HEK293 (cell line): ENCODE data around the gene MED15.

Experiments
- CTCF ChIA-PET: fragments of 350-600 bp; formaldehyde crosslinking; extraction: SDS; loops from one replicate; lab custom pipeline; 2021; ENCODE audit warnings: antibody characterized with exemption; lab: Yijun Ruan, JAX
- POLR2A ChIA-PET: fragments of 300-600 bp; formaldehyde crosslinking; extraction: SDS; loops from one replicate; lab custom pipeline; 2020; ENCODE audit warnings: antibody characterized with exemption, inconsistent platforms; lab: Yijun Ruan, JAX
- H3K27ac ChIP-seq: fragments of 200-500 bp; sonication (Bioruptor generic); 2 replicates; pipeline ENCODE4 v1.5.1; 2014; ENCODE audit warnings: low read depth, low read length, control low read depth, inconsistent platforms; ENCODE audit errors: extremely low read depth
- H3K36me3 ChIP-seq, 2 experiments: fragments of 200-500 bp in 1 of 2; sonication (Bioruptor generic) in 1 of 2; 1 replicate in 1 of 2; 2 replicates in 1 of 2; pipeline ENCODE4 v1.5.1; 2014 to 2017; ENCODE audit warnings: inconsistent platforms in 2 of 2, low read length in 2 of 2; ENCODE audit not compliant: control insufficient read depth in 2 of 2, insufficient read depth in 1 of 2
- H3K4me1 ChIP-seq: fragments of 200-500 bp; sonication (Bioruptor generic); 2 replicates; pipeline ENCODE4 v1.5.1; 2014; ENCODE audit warnings: mild to moderate bottlenecking, low read length, inconsistent platforms; ENCODE audit not compliant: control insufficient read depth, insufficient read depth
- H3K4me3 ChIP-seq: 2 replicates; pipeline ENCODE4 v1.5.1; 2011; ENCODE audit warnings: low read depth, mild to moderate bottlenecking, control low read depth, low read length, moderate library complexity
- H3K9me3 ChIP-seq: fragments of 200-500 bp; sonication (Bioruptor generic); 2 replicates; pipeline ENCODE4 v1.5.1; 2014; ENCODE audit warnings: low read depth, low read length, inconsistent platforms; ENCODE audit not compliant: control insufficient read depth, insufficient read depth
- GFI1B ChIP-seq: fragments of 450-650 bp; formaldehyde crosslinking; IDR thresholded peaks from 2 replicates; pipeline ENCODE4 v1.5.1; 2016; ENCODE audit warnings: missing biosample characterization, missing genetic modification characterization
- GLI4 ChIP-seq: fragments of 450-650 bp; formaldehyde crosslinking; IDR thresholded peaks from 2 replicates; pipeline ENCODE4 v1.5.1; 2016; ENCODE audit warnings: missing biosample characterization, missing genetic modification characterization
- GLIS1 ChIP-seq: fragments of 450-650 bp; formaldehyde crosslinking; IDR thresholded peaks from 2 replicates; pipeline ENCODE4 v1.5.1; 2016; ENCODE audit warnings: missing biosample characterization, missing genetic modification characterization
- TCF7L2 ChIP-seq: IDR thresholded peaks from 2 replicates; pipeline ENCODE4 v1.6.1; 2011; ENCODE audit warnings: low read depth, mild to moderate bottlenecking, inconsistent platforms, low read length, moderate library complexity, borderline replicate concordance
- ZBTB20 ChIP-seq: fragments of 450-650 bp; formaldehyde crosslinking; IDR thresholded peaks from 2 replicates; pipeline ENCODE4 v1.5.1; 2016; ENCODE audit warnings: missing biosample characterization, missing genetic modification characterization
- ZIC2 ChIP-seq: fragments of 450-650 bp; formaldehyde crosslinking; IDR thresholded peaks from 2 replicates; pipeline ENCODE4 v1.5.1; 2016; ENCODE audit warnings: missing biosample characterization, missing genetic modification characterization
- ZNF596 ChIP-seq: fragments of 450-650 bp; IDR thresholded peaks from 2 replicates; pipeline ENCODE4 v1.5.0; 2018; ENCODE audit warnings: missing biosample characterization, mild to moderate bottlenecking, missing genetic modification characterization, moderate library complexity
- ZNF658 ChIP-seq: fragments of 450-650 bp; formaldehyde crosslinking; IDR thresholded peaks from 2 replicates; pipeline ENCODE4; 2016; ENCODE audit warnings: missing biosample characterization, missing genetic modification characterization
- ZNF670 ChIP-seq: fragments of 450-650 bp; formaldehyde crosslinking; IDR thresholded peaks from 2 replicates; pipeline ENCODE4 v1.5.1; 2016; ENCODE audit warnings: missing biosample characterization, missing genetic modification characterization, low read depth
- TF ChIP-seq, protein P1 (sequence below): fragments of 450-650 bp; formaldehyde crosslinking; IDR thresholded peaks from 2 replicates; pipeline ENCODE4 v1.5.1; 2016; ENCODE audit warnings: missing biosample characterization, missing genetic modification characterization
- TF ChIP-seq, protein P2 (sequence below): fragments of 450-650 bp; formaldehyde crosslinking; conservative IDR thresholded peaks from 2 replicates; pipeline ENCODE4 v1.5.1; 2016; ENCODE audit warnings: low read depth, missing biosample characterization, missing genetic modification characterization
- TF ChIP-seq, protein P3 (sequence below): fragments of 450-650 bp; IDR thresholded peaks from 2 replicates; pipeline ENCODE4 v1.5.1; 2018; ENCODE audit warnings: missing biosample characterization, missing genetic modification characterization
- TF ChIP-seq, protein P4 (sequence below): fragments of 450-650 bp; formaldehyde crosslinking; IDR thresholded peaks from 2 replicates; pipeline ENCODE4 v1.5.0; 2017; ENCODE audit warnings: missing biosample characterization, missing genetic modification characterization, borderline replicate concordance
- TF ChIP-seq, protein P5 (sequence below): fragments of 450-650 bp; formaldehyde crosslinking; IDR thresholded peaks from 2 replicates; pipeline ENCODE4 v1.5.1; 2016; ENCODE audit warnings: missing biosample characterization, missing genetic modification characterization

Gene MED15

DNA sequence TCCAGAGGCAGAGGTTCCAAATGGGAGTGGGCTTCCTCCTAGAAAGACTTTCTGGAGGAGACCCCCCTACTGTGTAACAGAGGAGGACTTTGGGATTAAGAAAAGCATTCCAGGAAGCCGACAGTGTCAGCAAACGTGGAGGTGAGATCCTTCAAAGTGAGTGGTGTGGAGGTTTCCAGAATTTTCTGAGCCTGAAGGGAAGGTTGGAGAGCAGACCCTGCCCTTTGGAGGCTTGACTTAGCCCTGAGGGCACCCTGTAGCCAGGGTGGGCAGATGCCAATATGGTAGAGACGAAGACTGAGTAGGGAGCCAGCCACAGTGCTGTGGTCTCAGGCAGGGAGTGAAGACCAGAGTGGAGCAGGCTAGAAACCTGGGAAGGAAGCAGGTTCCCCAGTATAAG lies 10.0 kb upstream of the MED15 start (continued):
- TF ChIP-seq ZIC2 (tag by site-specific recombination), result no peak
- no peak for TF ChIP-seq ZNF596 (tag by site-specific recombination)
- TF ChIP-seq TCF7L2, result no peak

DNA sequence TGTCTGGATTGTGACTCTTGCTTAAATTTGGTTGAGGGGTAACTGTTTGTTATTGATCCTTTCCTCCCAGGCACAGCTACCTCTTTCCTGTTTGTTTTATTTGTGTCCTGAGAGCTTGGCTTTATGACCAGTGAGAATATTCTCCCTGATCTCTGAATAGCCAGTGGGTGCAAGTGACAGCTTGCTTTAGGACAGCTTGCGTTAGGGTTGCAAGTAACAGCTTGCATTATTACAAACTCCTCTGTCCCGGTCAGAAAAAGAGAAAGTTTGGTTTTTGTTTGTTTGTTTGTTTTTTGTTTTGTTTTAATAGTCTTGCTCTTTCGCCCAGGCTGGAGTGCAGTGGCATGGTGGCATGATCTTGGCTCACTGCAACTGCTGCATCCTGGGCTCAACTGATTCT lies 8.5 kb upstream of the MED15 start:
- POLR2A ChIA-PET, result interaction anchor here (1.4 kb wide), 1 partner anchor 9 kb away, joined by 4 read pairs; the partner anchor contains the start of gene MED15
- H3K27ac ChIP-seq, result no peak overlapping the region
- no peak overlapping the region for H3K4me3 ChIP-seq
- CTCF ChIA-PET, result interaction anchor here (0.7 kb wide), 2 partner anchors 45 to 302 kb away, joined by 3 read pairs; no protein-coding TSS in a partner anchor
- H3K36me3 ChIP-seq, result peaks cover 0 to 15% of the 10 kb centered on the region in 2 experiments; a peak in 2 of 3 replicates
- no peak for TF ChIP-seq ZNF670 (tag by site-specific recombination)
- TF ChIP-seq, protein P1, sequence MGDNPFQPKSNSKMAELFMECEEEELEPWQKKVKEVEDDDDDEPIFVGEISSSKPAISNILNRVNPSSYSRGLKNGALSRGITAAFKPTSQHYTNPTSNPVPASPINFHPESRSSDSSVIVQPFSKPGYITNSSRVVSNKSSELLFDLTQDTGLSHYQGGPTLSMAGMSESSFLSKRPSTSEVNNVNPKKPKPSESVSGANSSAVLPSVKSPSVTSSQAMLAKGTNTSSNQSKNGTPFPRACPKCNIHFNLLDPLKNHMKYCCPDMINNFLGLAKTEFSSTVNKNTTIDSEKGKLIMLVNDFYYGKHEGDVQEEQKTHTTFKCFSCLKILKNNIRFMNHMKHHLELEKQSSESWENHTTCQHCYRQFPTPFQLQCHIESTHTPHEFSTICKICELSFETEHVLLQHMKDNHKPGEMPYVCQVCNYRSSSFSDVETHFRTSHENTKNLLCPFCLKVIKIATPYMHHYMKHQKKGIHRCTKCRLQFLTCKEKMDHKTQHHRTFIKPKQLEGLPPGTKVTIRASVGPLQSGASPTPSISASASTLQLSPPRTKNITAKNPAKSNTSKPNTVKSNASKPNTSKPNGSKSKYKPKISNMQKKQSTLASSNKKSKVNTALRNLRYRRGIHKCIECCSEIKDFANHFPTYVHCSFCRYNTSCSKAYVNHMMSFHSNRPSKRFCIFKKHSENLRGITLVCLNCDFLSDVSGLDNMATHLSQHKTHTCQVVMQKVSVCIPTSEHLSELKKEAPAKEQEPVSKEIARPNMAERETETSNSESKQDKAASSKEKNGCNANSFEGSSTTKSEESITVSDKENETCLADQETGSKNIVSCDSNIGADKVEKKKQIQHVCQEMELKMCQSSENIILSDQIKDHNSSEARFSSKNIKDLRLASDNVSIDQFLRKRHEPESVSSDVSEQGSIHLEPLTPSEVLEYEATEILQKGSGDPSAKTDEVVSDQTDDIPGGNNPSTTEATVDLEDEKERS (tag by site-specific recombination), result no peak
- no peak for TF ChIP-seq GLI4 (tag by site-specific recombination)
- TF ChIP-seq, protein P2, sequence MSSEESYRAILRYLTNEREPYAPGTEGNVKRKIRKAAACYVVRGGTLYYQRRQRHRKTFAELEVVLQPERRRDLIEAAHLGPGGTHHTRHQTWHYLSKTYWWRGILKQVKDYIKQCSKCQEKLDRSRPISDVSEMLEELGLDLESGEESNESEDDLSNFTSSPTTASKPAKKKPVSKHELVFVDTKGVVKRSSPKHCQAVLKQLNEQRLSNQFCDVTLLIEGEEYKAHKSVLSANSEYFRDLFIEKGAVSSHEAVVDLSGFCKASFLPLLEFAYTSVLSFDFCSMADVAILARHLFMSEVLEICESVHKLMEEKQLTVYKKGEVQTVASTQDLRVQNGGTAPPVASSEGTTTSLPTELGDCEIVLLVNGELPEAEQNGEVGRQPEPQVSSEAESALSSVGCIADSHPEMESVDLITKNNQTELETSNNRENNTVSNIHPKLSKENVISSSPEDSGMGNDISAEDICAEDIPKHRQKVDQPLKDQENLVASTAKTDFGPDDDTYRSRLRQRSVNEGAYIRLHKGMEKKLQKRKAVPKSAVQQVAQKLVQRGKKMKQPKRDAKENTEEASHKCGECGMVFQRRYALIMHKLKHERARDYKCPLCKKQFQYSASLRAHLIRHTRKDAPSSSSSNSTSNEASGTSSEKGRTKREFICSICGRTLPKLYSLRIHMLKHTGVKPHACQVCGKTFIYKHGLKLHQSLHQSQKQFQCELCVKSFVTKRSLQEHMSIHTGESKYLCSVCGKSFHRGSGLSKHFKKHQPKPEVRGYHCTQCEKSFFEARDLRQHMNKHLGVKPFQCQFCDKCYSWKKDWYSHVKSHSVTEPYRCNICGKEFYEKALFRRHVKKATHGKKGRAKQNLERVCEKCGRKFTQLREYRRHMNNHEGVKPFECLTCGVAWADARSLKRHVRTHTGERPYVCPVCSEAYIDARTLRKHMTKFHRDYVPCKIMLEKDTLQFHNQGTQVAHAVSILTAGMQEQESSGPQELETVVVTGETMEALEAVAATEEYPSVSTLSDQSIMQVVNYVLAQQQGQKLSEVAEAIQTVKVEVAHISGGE (tag by site-specific recombination), result no peak
- TF ChIP-seq ZNF658 (tag by site-specific recombination), result no peak
- no peak for TF ChIP-seq ZBTB20 (tag by site-specific recombination)
- TF ChIP-seq GLIS1 (tag by site-specific recombination), result no peak
- TF ChIP-seq, protein P3, sequence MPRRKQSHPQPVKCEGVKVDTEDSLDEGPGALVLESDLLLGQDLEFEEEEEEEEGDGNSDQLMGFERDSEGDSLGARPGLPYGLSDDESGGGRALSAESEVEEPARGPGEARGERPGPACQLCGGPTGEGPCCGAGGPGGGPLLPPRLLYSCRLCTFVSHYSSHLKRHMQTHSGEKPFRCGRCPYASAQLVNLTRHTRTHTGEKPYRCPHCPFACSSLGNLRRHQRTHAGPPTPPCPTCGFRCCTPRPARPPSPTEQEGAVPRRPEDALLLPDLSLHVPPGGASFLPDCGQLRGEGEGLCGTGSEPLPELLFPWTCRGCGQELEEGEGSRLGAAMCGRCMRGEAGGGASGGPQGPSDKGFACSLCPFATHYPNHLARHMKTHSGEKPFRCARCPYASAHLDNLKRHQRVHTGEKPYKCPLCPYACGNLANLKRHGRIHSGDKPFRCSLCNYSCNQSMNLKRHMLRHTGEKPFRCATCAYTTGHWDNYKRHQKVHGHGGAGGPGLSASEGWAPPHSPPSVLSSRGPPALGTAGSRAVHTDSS (tag by site-specific recombination), result no peak
- TF ChIP-seq, protein P4, sequence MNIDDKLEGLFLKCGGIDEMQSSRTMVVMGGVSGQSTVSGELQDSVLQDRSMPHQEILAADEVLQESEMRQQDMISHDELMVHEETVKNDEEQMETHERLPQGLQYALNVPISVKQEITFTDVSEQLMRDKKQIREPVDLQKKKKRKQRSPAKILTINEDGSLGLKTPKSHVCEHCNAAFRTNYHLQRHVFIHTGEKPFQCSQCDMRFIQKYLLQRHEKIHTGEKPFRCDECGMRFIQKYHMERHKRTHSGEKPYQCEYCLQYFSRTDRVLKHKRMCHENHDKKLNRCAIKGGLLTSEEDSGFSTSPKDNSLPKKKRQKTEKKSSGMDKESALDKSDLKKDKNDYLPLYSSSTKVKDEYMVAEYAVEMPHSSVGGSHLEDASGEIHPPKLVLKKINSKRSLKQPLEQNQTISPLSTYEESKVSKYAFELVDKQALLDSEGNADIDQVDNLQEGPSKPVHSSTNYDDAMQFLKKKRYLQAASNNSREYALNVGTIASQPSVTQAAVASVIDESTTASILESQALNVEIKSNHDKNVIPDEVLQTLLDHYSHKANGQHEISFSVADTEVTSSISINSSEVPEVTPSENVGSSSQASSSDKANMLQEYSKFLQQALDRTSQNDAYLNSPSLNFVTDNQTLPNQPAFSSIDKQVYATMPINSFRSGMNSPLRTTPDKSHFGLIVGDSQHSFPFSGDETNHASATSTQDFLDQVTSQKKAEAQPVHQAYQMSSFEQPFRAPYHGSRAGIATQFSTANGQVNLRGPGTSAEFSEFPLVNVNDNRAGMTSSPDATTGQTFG (tag by site-specific recombination), result no peak
- no peak for TF ChIP-seq GFI1B
- TF ChIP-seq, protein P5, sequence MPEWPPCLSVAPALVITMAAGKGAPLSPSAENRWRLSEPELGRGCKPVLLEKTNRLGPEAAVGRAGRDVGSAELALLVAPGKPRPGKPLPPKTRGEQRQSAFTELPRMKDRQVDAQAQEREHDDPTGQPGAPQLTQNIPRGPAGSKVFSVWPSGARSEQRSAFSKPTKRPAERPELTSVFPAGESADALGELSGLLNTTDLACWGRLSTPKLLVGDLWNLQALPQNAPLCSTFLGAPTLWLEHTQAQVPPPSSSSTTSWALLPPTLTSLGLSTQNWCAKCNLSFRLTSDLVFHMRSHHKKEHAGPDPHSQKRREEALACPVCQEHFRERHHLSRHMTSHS, result no peak
- no peaks in the 10 kb centered on the region for H3K9me3 ChIP-seq
- no peaks in the 10 kb centered on the region for H3K4me1 ChIP-seq
